NCI-H1694 treated with DMSO at 0.1 percent for 48 hours (cell line): ENCODE data around the gene TMTC1.
"Not testable (repeated sequence)": the region's sequence is repeated elsewhere in the genome, so short reads cannot be mapped to it uniquely, and the experiment has no call there.

ENCODE experiments used
- DNase-seq: peaks from one replicate; lab custom pipeline; 2025; lab: John Stamatoyannopoulos, UW

The TMTC1 gene

DNA sequence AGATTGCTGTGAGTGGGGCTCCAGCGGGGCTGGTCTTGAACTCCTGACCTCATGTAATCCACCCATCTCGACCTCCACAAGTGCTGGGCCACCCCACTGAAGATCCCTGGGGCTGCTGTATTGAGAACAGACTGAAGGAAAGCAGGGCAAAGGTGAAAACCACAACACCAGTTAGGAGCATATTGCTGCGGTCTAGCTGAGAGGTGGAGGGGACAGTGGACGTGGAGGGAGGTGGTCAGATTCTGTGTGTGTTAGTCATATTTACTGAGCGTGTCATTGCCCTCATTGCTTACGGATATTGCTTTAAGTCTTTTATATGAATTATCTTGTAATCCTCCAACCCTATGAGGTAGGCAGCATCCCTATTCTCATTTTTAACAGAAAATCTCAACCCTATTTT is 217.3 kb downstream of the TMTC1 start:
- DNase-seq: no peak

DNA sequence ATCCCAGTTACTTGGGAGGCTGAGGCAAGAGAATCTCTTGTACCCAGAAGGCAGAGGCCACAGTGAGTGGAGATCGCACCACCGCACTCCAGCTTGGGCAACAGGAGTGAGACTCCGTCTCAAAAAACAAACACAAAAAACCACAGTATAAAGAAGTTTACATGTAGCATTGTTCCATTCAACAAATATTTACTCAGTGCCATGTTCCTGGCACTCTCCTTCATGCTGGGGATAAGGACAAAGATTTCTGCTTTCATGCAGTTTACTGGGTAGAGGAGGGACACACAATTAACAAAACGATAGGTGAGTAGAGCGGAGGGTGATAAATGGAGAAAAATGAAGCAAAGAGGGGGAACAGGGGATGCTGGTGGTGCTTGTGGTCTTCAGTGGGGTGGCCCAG is 218.0 kb downstream of the TMTC1 start:
- DNase-seq: no peak

DNA sequence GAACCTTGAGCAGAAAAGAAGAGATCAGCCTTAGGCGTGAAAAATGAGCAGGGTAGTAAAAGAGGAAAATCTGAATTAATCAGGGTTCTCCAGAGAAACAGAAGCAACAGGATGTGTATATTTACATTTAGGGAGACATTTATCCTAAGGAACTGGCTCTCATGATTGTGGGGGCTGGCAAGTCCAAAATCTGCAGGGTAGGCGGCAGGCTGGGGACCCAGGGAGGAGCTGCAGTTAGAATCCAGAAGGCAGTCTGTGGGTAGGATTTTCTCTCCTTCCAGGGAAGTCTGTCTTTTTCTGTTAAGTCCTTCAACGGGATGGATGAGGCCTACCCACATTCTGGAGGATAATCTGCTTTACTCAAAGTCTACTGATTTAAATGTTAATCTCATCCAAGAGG is 218.8 kb downstream of the TMTC1 start:
- no peak for DNase-seq

DNA sequence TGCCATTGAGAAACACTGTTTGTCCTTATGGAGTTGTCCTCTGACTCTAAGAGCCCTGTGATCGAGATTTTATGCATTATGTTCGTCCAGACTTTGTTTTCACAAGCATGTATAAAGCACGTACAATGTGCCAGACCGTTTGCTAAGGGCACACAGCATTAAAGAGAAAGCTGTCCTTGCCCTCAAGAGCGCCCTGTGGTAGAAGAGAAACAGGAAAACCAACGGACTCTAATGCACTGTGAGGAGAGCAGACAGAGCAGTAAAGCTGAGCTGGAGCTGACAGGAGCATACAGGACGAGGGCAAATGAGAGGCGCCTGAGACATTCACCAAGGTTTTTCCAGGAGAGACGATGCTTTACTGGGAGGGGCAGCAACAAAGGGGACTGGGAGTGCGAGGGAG is 220.1 kb downstream of the TMTC1 start:
- no peak for DNase-seq

DNA sequence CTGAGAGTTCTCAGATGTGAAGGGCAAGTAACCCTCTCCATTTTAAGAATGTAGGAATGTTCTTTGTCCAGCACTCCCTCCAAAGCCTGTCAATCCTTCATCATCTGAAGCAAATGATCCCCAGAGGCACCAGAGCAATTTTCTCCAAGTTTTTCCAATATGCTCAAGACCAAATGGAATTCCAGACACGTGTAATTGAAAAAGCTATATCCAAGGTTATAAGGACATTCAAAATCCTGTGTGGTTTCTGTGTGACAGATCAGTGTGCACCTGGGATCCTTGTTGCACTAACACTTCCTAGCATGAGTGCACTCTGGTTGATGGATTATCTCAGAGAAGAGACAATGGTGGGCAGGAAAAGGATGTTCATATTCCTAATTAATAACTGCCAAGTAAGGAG is 220.7 kb downstream of the TMTC1 start:
- no peak for DNase-seq

DNA sequence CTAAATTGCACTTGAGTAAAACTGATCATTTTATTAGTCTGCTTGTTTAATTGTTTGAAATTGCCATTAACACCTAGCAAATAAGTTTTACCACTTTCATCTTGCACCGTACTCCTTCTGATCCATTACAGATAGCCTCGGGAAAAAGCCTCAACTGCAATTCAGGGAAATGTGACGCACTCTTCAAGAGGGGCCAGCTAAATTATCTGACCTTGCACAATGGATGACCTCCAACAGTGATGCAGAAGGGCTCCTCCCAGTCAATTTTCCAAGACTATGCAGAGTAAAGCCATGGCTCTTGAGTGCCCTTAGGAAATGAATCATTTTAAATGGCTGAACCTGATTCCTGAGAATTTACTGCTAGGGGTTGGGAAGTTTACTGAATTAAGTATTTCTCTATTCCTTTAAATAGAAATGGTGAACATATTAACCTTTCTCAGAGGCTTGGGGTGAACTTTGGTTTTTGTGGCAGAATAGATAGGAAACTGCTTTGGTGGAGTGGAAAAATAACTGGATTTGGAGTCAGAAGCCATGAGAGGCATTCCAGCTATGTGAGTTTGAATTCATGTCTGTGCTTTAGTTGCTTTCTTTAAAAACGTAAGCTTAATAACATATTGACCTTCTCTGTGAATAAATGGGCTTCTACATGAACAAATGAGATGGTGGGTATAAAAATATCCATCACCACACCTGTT is 221.5 kb downstream of the TMTC1 start:
- no peak for DNase-seq

DNA sequence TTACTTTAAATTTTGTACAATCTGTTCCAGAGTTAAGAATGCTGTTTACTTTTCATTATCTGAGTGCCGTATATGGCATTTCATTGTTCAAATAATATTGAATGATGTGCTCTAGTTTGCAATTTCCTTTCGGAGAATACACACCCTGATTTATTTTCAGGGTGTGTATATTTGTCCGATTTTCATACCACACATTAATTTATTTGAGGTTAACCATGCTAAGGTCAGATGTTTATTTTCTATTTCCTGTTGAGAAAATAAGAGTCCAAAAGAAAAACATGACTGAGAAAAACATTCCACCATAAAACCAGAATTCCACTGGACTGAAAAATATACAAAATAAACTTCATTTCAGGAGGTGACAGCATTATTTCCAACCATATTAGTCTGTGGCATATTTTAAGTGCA is 222.1 kb downstream of the TMTC1 start:
- DNase-seq: no peak

DNA sequence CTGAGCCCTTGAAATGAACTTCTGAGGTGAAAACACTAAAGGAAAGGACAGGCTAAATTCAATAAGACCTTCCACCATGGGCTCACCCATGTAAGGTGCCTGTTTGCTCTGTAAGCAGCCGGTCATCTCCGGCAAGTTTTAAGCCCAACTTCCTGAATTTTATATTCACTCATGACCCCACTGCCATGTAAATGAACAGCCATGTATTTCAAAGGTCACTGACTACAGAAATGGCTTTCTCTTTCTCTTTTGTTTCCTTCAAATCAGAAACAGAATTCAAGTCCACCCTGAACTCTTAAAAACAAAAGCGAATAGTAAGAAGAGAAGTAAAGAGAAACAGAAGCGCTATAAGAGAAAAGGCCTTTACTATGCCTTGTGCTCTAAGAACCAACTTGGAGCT is 224.5 kb downstream of the TMTC1 start:
- no peak for DNase-seq

DNA sequence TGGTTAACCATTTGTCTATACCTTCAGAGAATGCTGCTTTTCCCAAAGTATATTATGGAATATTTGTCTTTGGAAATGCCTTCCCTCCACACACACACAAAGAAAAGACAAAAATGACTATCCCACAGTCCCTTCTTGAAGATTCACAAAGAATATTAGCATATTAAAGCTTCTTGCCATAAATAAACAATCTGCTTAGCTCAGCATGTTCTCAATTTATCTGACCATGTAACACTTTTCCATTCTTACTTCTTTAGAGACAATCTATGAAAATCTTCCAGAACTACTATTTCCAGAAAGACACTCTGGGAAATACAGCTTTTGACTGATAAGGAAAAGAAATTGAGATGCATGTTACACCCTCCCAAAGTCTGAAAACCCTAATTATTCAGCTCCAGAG is 227.4 kb downstream of the TMTC1 start:
- DNase-seq: no peak

DNA sequence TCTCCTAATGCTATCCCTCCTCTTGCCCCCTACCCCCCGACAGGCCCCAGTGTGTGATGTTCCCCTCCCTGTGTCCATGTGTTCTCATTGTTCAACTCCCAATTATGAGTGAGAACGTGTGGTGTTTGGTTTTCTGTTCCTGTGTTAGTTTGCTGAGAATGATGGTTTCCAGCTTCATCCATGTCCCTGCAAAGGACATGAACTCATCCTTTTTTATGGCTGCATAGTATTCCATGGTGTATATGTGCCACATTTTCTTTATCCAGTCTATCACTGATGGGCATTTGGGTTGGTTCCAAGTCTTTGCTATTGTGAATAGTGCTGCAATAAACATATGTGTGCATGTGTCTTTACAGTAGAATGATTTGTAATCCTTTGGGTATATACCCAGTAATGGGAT is 228.3 kb downstream of the TMTC1 start:
- DNase-seq: not testable (repeated sequence)

DNA sequence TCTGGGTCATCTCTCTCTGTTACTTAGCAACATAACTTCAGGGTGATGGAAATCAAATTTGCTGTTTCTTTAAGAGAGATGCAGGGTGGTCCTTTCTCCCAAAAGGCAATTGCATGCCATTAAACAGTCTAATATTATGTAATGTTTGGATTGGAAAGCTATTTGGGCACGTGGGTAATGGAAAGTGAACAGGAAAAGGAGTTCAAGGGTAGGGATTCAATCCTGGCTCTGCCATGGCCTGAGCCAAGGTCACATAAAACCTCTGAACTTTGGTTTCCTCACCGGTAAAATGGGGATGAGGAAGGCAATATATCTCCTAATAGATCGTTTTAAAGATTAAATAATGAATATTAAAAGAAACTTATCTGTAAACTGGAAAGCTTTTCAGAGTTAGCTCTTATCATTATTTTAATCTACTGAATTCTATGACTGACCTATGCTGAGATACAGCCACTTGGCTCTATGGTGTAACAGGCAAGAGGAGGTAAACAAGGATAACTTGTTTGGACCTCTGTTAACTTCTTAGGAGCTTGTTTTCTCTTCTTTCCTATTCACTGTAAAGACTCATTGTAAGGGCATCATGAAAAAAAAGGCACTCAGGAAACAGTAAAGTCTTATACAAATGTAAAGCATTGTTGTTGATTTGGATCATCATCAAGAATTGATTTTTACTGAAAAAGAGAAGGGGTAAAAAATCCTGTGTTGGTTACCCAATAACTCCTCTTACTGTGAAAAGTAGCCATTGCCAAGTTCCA is 230.6 kb downstream of the TMTC1 start:
- no peak for DNase-seq

DNA sequence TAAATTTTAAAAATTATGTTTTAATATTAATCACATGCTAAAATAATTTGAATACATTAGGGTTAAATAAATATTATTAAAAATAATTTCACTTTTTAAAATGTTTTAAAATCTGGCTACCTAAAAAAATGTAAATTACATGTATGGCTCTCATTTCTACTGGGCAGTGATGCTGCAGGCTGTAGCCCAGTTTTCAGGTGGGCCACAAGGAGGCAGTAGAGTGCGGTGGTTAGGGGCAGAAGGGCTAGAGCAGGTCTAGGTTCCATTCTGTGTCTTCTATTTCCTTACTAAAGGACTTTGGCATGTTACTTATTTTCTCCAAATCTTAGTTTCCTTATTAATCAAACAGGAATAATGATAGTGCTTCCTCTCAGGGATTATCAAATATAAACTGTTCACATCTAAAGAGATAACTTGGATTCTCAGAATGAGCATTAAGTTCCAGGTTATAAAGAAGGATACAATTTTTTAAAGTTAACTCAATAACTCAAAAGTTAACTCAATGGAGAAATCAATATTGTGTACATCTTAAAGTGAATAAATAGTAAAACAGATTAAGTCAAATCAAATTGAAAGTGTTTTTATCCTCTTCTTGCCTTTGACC is 231.3 kb downstream of the TMTC1 start:
- peak; percentile 74 for DNase-seq

DNA sequence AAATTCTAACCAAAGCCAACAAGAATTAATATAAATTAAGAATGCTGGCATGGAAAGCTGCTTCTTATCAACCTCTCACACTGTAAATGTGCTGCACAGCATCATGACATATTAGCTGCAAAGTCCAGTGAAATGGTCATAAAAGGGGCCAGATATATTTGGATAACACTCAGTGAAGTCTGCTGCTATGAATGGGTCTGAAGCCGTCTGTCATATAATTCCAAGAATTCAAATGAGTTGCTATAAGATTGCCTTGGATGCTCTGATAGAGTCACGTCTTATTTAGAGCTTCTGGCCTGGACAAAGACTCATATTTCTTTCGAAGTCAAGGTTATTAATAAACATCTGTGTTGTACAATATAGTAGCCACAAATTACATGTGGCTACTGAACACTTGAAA is 231.9 kb downstream of the TMTC1 start:
- no peak for DNase-seq

DNA sequence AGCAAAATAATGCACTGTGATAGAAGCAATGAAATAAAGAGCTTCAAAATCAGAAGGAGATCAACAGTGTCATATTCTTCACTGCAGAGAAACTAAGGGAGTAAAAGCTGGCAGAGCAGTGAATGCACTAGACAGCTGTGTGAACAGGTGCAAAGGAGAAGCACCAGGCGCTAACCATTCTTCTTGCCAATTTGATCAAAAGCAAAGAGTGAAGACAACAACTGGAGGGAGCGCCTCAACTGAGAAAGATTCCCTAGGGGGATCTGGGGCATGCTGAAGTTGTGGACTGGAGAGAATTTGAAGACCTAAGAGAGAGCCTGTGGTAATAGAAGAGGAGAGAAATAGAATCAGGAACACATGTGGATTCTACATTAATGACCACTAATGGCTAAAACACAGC is 235.9 kb downstream of the TMTC1 start:
- DNase-seq: peak; percentile 13

DNA sequence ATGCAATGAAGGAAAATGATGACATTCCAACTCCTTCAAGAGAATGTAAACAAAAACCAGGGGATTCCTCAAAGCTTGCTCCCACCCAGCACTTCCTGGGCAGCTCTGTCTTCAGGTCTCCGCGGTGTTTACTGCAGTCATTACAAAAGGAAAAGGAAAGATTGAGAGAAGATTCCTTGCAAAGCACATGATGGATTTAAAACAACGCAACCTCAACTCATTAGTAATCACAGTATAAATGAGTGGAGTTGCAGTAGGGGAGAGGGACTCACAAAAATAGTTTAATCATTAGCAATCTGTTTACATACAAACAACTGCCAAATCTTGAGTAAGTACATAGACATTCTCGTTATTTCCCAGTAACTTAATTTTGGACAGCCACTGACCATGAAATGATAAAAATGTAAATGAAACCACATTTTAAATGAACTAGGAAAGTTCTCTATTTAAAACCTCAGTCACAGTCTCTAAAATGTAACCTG is 236.6 kb downstream of the TMTC1 start:
- no peak for DNase-seq

DNA sequence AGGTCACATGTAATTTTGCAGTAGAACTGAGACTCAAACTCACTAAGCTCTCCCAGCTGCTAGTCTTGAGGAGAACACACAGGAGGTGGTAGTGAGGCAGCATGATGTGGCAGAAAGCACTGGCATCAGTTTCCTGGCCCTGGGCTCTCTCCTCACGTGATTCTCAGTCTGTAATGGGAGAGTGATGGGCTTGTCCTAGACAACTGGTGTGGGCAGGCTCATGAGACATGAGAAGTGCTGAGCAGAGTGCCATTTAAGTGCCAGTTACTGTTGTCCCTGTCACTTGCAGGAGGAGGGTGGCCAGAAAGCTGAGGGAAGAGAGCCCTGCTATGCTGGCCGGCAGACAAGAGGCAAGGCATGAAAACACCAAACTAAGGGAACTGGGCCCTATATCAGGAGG is 237.7 kb downstream of the TMTC1 start:
- no peak for DNase-seq

DNA sequence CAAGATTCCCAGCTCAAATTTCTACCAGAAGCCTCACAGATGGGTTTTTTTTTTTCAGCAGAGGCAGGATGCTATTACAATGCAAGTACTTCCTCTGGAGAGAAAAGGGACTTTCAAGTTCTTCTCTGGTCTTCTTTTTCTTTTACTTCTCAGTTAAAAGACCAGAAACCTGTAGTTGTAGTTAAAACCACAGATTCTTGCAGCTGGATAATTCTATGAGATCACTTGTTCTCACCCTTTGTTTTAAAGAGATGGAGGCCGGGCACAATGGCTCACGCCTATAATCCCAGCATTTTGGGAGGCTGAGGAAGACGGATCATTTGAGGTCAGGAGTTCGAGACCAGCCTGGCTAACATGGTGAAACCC is 238.7 kb downstream of the TMTC1 start:
- no peak for DNase-seq

DNA sequence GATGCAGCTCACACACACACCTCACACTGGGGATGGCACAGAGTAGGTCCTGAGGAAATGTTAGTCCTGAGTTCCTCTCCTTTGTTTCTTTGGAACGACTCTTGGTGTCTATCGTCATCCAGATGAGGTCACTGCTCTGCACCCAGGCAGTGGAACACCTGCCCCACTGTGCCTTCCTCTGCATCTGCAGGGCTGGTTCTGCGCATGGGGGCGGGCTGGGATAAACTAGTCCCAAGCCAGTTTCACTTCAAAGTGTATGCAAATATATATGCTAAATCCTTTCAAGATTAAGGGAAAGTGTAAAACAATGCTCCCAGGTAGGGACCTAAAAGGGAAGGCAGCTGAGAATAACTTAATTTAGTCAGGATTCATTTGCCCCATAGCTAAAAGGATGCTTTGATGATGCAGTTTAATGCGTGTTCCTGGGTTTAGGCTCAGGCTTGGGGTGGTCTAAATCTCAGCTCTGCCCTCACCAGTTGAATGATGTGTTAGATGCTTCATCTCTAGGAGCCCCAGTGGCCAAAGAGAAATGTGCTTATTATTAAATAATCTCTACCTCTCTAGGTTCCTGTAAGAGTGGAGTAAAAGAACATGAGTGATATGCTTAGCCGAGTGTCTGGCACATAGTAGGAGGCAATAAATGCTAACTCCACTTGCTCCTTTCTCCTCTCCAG is 239.2 kb downstream of the TMTC1 start:
- no peak for DNase-seq

DNA sequence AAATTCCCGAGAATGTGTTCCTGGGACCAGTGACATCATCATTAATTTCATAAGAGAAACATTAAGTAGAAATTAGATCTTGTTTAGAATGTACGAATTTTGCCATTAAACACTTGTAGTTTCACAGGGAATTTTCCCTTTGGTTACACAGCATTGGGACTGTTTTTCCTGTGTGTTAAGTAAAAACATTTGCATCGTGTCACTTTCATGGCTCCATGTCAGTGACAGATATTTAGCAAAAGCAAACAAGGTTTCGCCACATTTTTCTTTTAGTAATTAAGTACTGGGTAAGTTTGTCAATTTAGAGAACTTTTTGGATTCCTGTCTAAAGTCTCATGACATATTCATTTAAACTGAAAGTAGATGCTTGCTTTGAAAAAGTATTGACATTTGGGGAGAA is 240.7 kb downstream of the TMTC1 start:
- DNase-seq: no peak

DNA sequence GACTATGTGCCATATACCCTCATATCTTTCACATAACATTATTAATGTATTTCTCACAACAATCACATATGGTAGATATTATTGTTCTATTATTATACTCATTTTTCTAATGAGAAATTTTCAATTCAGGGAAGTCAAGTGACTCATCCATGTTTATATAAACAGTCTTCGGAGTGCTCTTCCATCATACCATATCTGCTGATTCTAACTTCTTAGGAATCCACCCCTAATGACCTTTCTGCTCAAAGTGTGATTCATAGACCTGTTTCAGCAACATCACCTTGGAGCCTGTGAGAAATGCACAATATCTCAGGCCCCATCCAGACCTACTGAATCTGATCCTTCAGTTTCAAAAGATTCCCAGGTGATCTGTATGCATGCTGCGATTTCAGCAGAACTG is 246.4 kb downstream of the TMTC1 start:
- DNase-seq: no peak

DNA sequence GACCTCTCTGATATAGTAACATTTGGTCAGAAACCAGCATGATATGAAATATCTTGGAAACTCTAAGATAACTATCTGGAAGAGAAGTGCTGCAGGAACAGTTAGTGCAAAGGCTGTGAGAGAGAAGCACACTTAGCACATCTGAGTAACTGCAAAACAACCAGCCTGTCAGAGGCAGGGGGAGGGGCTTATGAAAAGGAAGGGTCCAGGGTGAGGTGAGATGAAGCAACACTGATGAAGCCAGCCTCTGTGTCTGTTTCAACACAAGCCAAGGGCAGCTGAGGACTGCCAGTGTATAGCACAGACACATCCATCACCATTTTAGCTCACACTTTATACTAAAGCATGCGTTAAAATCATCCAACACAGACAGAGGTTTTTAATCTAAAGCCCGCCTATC is 248.8 kb downstream of the TMTC1 start:
- DNase-seq: no peak

DNA sequence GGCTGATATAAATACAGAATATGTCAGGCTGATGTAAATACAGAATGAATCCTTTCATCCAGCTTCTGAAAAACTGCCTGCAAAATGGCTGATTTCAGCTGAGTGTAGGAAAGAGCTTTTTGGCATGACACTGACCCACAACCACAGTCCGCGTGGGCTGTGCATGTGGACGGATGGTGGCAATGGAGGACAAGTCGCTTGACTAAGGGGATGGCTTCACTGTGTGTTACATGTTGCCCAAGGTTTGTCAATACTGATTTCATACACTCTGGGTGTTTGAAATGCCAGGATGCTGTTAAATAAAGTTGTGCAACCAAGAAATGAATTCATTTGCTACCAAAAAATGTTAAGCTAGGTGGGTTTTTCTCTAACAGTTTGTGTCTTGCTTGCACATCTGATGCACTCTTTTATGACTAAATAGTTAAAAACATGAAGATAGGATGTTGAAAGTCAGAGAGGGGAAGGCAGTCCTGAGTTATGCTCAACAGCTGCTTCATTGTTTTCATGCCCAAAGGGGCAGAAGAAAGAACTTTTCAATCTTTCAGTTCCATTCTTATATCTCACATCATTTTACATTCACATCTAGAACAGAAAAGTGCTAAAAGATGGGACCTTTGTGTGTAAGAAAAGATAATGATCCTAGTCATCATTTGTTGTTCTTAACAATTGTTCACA is 249.8 kb downstream of the TMTC1 start:
- no peak for DNase-seq
